Testis (tissue), 2 donors: ENCODE results near the gene LIMS2.

ENCODE experiments used
- POLR2A ChIP-seq: fragments of 450-650 bp; IDR thresholded peaks from one replicate; pipeline ENCODE4 v1.6.1; 2017; ENCODE audit warnings: antibody characterized with exemption, mild to moderate bottlenecking, moderate library complexity
- TF ChIP-seq, protein P1 (sequence below), 3 experiments: fragments of 450-650 bp in 2 of 3; fragments of 200-600 bp in 1 of 3; sonication (generic) in 1 of 3; IDR thresholded peaks; one replicate each; pipeline ENCODE4 v1.5.1; 2016 to 2019; ENCODE audit warnings: antibody characterized with exemption in 3 of 3, mild to moderate bottlenecking in 2 of 3, moderate library complexity in 1 of 3

DNA sequence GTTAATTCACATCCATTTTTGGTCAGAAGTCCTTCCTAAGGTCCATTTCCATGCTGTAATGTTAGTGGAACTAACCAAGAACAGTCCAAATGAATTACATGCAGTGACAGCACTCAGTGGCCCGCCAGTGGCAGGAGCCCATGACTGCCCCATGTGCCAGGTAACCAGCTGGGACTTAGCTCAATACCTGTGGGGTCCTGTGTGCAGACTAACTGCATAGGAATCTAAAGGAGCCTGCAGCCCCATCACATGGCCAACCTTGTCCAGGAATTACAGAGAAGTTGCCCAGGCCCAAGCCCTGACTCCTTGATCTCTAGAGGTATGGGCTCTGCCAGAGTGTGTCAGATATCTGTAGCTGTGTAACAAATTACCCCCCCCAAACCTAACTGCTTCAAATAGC is 64.8 kb downstream of the LIMS2 start:
- TF ChIP-seq, protein P1, sequence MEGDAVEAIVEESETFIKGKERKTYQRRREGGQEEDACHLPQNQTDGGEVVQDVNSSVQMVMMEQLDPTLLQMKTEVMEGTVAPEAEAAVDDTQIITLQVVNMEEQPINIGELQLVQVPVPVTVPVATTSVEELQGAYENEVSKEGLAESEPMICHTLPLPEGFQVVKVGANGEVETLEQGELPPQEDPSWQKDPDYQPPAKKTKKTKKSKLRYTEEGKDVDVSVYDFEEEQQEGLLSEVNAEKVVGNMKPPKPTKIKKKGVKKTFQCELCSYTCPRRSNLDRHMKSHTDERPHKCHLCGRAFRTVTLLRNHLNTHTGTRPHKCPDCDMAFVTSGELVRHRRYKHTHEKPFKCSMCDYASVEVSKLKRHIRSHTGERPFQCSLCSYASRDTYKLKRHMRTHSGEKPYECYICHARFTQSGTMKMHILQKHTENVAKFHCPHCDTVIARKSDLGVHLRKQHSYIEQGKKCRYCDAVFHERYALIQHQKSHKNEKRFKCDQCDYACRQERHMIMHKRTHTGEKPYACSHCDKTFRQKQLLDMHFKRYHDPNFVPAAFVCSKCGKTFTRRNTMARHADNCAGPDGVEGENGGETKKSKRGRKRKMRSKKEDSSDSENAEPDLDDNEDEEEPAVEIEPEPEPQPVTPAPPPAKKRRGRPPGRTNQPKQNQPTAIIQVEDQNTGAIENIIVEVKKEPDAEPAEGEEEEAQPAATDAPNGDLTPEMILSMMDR (IDR thresholded peaks at IDR 0.05): no peak
- TF ChIP-seq POLR2A: no peak
